ENCODE results near the gene SH3PXD2A.

- TF ChIP-seq CTCF (IDR thresholded peaks at IDR 0.05) (no peak), POLR2A (IDR thresholded peaks at IDR 0.05) (no peak)
Measured at GRCh38 chr10:103550229-103550628, 305.1 kb downstream of the SH3PXD2A start.

All from adrenal gland (tissue), 5 donors.